ENCODE results near the gene UCK2.

UCK2 gene

GRCh38 chr1:165854101-165854845 lies 26.9 kb downstream of the UCK2 start:
- no peak for DNase-seq (ENCODE audit: low read depth in 2 of 3, low spot score in 1 of 3)

- DNase-seq (ENCODE audit: low read depth in 2 of 3, low spot score in 1 of 3), result no peak
Measured at GRCh38 chr1:165855010-165855838, 27.8 kb downstream of the UCK2 start.

DNA sequence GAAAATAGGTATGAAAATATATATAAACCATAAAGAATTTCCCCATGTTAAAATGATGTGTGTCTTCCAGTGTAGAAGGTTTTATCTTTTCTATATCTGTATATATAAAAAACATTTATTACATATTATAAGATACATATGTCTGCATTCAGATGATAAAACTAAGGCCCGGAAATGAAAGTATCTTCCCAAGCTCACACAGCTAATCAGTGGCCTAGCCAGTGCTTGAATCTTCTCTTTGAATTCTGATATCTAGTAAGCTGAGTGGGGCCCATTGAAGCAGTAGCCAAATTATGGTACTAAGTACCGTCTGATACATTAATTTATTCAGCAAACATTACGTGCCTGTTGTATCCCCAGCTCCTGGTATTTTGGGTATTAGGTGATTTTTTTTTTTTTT lies 28.6 kb downstream of the UCK2 start:
- no peak for DNase-seq (ENCODE audit: low read depth in 2 of 3, low spot score in 1 of 3)

DNA sequence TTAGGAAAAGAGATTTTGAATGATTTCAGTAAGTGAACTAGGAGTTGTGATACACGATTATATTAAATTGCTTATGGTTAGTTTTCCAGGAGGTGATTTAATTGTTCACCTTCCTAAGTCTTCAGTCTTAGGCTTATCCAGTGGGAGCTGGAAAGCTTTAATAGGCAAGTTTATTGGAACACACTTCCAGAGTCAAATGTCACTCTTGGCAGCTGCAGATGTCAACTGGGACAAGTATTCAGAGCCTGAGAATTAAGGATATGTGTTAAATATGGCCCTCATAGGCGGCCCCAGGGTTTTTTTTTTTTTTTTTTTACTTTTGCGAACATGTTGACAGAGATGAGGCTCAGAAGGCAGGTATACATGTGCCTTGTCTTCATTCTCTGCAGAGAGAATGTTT lies 29.2 kb downstream of the UCK2 start:
- no peak for DNase-seq (ENCODE audit: low read depth in 2 of 3, low spot score in 1 of 3)

DNA sequence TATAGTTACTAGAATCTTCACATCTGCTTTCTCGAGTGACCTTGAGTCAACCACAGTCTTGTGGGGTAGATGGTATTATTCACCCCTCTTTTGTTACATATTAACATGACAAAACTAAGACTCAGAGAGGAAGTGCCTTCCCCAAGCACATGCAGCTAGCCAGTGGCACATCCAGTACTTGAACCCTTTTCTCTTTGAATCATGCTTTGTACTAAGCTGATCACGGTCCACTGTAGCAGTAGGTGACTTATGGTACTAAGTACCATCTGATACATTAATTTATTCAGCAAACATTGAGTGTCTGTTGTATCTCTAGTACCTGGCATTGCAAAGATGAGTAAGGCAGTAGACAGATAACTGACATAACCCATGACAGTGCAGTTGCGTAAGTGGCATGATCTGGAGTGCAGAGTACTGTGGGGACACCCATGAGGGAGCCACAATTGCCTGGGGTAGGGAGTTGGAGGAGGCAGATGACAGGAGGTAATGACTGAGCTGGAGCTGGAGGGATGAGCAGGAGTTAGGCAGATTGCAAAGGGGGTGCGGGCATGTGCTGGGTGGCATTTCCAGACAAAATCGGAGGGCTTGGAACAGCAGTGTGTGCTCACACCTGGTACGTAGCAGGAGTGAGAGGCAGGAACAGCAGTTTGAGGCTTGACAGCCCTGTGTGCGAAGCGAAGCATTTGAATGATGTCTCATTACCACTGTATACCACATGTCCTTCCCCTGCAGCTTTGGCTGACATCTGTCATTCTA lies 29.8 kb downstream of the UCK2 start:
- no peak for DNase-seq (ENCODE audit: low read depth in 2 of 3, low spot score in 1 of 3)

DNA sequence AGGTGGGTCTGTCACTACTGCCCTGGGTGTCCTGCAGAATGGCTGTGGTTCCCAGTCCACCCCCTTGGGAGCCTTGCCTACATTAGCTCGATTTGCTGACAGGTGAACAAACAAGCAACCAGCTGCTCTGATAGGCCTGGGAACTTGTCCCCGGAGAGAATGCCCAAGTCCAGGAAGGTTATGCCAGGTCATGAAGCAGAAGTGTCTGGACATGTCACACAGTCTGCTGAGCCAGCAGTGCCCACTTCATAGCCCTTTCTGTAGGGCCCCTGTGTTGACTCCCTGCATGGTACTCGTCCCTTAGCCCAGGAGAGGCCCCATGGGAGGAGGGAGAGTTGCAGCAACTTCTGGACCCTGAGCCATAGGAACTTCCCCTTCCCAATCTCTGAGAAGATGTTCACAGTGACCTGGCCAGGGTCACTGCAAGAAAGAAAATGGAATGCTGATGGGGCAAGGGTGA lies 31.0 kb downstream of the UCK2 start:
- no peak for DNase-seq (ENCODE audit: low read depth in 2 of 3, low spot score in 1 of 3)

DNA sequence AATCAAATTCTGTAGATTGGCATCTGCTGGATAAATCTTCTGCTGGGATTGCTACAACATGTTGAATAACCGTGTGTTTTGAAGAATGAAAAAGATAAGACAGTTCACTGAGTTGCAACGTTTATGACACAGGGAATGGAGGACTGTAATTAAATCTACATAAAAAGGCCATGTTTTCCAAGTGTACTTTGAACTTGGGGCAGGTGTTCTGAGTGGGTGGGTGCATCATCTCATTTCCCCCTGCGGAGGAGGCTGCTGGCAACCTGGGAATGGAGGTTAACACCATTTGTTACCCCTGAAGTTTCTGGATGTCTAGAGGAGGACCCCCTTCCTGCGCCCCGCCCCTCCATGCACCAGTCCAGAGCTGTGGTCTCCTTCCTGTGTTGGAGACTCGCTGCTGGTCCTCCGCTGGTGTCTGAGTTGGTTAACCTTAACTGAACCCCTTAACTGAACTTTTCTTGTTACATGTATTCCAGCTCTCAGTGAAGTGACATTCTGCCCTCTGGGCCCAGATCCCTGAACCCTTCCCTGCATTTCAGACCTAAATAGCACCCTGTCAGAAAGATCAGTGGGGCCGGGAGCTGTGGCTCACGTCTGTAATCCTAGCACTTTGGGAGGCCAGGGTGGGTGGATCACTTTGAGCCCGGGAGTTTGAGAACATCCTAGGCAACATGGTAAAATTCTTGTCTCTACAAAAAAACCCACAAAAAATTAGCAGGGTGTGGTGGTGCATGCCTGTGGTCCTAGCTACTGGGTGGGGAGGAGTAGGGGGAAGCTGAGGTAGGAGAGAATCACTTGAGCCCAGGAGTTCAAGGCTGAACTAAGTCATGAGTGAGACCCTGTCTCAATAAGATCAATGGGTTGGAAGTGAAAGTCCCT lies 31.8 kb downstream of the UCK2 start:
- DNase-seq (ENCODE audit: low read depth in 2 of 3, low spot score in 1 of 3), result no peak

DNA sequence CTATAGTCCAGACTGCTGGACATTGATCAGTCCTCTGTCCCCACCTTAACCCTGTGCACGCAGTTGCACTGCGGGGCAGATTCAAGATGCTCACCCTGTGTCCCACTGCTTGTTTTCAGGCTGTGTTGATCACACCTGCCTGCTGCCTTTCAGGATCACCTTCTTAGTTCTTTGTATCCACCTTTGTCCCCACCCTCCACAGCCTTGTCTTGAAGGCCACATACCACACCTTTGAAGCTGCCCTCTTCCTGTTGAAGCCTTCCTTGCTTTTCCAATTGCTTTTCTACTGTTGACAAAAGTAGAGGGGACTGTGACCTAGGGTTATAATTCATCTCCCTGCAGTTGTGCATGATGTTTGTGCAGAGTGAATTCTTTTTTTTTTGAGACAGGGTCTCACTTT lies 32.7 kb downstream of the UCK2 start:
- no peak for DNase-seq (ENCODE audit: low read depth in 2 of 3, low spot score in 1 of 3)

GRCh38 chr1:165861911-165862310 lies 34.5 kb downstream of the UCK2 start:
- DNase-seq (ENCODE audit: low read depth in 2 of 3, low spot score in 1 of 3), result no peak

DNA sequence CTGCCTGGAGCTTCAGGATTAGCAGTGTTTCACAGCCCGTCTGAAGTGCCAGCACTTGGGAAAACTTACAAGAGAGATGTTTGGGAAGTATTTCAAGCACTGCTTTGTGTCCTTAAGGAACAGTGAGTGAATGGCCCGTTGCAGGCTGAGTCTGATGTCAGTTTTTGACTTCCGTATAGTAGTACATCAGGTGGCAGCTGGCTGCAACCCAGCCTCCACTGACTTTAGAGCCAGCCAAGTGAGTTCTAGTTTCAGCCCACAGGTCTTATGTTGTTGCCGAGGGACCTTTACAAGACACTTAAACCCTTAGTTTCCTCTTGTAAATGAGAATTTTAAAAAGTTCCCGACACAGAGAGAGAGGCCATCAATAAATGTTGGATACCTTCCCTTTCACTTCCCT lies 35.0 kb downstream of the UCK2 start:
- no peak for DNase-seq (ENCODE audit: low read depth in 2 of 3, low spot score in 1 of 3)

GRCh38 chr1:165863346-165863745 lies 35.9 kb downstream of the UCK2 start:
- DNase-seq (ENCODE audit: low read depth in 2 of 3, low spot score in 1 of 3), result no peak

- no peak for DNase-seq (ENCODE audit: low read depth in 2 of 3, low spot score in 1 of 3)
Measured at GRCh38 chr1:165865633-165866340, 38.4 kb downstream of the UCK2 start.

DNA sequence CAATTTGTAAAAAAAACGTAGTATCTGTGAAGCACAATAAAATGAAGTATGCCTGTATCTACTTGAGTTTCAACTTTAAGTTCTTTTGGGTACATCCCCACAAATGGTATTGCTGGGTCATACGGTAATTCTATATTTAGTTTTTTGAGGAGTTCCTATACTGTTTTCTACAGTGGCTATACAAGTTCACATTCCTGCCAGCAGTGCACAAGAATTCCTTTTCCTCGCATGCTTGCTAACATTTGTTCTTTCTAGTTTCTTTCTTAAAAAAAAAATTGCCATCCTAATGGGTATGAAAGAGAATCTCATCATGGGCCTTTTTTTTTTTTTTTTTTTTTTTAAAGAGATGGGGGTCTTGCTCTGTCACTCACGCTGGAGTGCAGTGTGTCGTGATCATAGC lies 41.9 kb downstream of the UCK2 start:
- no peak for DNase-seq (ENCODE audit: low read depth in 2 of 3, low spot score in 1 of 3)

DNA sequence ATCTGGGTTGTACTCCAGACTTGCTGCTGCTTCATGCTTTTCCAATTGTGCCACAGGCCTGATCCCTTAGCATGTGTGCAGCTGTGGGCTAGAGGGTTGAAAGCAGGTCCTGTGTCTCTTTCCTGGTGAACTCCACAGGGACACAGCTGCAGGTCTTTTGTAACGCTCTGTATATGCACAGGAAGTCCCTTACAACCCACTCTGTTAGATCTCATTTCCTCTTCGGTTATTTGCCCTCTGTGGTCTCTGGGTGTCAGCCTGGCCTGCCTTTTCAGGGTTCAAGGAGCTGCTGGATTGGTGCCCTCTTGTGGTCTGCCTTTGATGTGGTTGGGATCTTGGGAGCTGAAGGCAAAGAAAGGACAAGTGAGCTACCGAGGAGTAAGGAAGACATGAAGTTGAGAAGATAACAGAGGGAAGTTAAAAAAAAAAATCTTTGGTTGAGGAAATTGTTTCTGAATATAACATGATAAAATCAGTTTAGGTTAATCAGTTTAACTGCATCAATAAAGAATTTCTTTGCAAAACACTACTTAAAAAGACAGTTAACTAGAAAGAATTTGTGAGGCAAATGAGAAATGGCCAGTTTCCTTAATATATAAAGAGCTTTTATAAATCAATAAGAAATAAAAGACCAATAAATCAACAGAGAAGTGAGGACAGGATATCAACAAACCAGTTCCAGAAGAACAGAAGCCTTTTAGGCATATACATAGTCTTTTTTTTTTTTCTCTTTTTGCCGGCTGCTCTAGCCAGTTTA lies 44.1 kb downstream of the UCK2 start:
- peak; percentile 41 to 47 (median 42) for DNase-seq (ENCODE audit: low read depth in 2 of 3, low spot score in 1 of 3)

GRCh38 chr1:165873481-165873880 lies 46.1 kb downstream of the UCK2 start:
- no peak for DNase-seq (ENCODE audit: low read depth in 2 of 3, low spot score in 1 of 3)

DNA sequence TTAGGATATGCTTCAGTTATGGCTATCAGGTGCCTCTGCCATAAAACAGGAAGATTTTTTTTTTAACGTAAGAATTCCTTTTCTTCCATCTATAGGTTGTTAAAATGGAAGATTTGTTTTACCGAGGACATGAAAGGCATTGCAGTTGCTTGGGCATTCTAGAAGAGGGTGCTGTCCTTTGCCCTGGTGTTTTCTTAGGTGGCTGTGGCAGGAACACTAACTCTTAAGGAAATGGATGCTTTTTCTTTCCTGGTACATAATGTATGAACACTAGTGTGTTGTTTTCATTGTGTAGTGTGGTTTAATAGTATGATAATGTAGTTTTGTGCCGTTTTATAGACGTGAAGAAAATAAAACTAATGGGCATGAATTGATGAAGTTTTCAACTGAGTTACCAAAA lies 47.2 kb downstream of the UCK2 start:
- DNase-seq (ENCODE audit: low read depth in 2 of 3, low spot score in 1 of 3), result no peak

DNA sequence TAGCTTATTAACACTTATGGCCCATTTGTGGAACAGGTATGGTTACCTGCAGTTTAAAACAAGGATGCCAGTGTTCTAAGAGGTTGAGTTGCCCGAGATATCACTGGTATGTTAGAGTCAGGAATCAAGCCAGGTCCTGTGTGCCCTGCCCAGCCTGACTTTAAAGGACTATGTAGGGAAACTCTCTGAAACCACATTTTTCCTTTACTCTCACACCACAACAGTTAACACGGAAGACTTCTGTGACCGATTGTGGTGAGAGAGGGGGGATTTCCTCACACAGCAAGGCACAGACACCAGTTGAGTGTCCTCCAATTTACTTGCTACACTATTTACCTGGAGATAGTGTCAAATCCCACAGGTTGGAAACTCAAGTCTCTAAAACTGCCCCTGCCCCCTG lies 47.8 kb downstream of the UCK2 start:
- DNase-seq (ENCODE audit: low read depth in 2 of 3, low spot score in 1 of 3), result no peak

DNA sequence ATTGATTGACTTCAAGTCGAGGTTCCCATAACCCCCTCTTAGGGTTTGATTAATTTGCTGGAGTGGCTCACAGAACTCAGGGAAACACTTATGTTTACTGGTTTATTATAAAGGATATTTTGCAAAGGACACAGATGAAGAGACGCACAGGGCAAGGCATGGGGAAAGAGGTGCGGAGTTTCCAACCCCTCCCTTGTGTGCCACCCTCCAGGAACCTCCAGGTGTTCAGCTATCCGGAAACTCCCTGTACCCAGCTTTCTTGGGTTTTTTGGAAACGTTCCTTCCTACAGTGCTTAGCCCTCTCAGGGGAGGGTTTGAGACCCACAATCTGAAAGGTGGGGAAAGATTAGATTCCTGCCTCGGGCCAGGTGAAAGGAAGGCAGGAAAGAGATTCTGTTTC lies 48.2 kb downstream of the UCK2 start:
- no peak for DNase-seq (ENCODE audit: low read depth in 2 of 3, low spot score in 1 of 3)

DNA sequence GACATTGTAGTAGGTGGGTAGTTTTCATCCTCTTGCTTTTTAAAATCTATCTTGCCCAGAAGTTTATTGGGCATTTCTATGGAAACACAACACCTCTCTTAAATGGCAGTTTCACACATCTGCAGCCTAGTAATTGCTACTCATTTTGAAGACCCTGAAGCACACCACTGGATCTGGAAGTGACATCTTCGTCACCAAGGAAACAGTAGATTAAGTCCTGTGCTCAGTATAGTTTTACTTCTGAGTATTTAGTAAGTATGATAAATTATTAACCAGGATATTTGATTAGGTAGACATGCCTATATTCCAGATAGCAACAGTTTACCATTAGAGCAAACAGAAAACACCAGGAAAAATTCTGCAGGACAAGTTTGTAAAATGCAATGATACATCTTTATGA lies 48.7 kb downstream of the UCK2 start:
- no peak for DNase-seq (ENCODE audit: low read depth in 2 of 3, low spot score in 1 of 3)

Measured in stimulated activated CD4-positive, alpha-beta T cell treated with anti-CD3 and anti-CD28 coated beads, Interleukin-12 subunit alpha, Interleukin-12 subunit beta, amount 100 ng/mL, for 48 hours (primary cell).